HG02610 (cell line): ENCODE data around the gene RNF213.

Experiments used
- ATAC-seq: cut with Tn5 transposase; IDR thresholded peaks from one replicate; pipeline ENCODE4 v1.9.1; 2021; ENCODE audit warnings: mild to moderate bottlenecking, moderate library complexity; ENCODE audit not compliant: unreplicated experiment

RNF213 gene

DNA sequence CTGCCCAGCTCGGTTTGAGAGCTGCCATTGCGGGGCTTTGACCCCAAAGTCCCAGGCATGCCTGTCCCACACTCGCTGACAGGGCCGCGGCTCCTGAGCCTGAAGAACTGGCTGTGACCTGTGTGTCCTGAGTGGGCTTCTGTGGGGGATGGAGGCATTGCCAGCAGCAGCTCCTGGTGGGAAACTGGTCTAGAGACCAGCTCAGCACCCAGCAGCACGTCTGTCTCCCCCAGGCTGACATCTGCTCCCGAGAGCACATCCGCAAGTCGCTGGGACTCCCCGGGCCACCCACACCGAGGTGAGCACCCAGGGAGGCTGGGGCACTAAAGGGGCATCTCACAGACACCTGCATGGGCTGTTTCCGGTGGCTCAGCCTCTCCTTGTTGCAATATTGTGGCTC, 167.7 kb downstream of the RNF213 start:
- no peak for ATAC-seq

DNA sequence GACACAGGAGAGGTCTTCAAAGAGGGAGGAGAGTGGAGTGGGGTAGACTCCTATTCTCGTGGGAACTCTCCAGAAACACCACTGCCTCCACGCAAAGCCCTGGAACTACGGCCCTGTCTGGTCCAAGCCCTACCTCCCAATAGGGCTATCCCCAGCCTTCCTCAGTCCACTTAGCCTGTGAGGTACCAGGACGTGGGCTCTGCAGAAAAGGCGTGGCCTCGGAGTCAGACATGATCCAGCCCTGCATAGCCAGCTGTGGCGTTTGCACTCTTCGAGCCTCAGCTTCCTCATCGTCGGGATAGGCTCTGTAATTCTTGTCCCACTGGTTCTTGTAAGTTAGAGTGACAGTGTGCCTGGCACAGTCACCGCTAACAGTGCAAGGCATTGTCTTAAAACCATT, 168.1 kb downstream of the RNF213 start:
- no peak for ATAC-seq

DNA sequence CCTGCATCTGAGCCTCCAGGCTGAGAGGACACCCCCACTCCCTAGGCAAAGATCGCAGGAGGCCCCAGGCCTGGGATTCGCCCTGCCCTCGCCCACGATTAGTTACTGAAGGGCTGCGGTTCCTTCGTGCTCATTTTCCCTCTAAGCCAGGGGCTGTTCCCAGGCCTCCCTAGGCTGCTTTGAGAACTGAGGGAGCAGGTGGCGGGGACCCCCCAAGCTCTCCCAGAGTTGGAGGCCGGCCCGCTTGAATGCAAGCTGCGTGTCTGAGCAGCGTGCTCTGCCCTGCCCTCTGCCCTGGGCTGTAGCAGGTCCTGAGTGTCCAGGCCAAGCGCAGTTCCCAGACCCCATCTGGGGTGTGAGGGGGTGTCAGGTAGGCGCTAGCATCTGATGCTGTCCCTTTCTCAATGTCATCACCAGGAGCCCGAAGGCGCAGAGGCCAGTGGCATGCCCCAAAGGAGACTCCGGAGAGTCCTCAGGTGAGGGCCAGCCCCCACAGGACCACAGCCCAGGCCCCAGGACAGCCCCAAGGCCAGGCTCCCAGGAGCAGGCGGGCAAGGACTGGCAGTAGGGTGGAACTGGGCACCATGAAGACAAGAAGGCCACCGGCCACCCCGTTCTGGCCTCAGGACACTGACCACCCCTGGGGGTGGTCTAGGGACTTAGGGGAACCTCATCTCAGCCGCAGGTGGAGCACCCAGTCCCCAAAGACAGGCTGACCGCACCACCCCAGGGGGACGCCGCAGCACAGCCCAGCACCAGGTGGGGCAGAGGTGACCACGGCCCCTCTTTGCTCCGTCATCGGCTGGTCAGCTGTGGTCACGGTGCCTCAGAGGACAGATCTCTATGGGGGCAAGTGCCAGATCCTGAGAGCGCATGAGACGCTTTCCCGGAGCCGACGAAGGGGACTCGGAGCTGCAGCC, 169.0 kb downstream of the RNF213 start:
- ATAC-seq = no peak

DNA sequence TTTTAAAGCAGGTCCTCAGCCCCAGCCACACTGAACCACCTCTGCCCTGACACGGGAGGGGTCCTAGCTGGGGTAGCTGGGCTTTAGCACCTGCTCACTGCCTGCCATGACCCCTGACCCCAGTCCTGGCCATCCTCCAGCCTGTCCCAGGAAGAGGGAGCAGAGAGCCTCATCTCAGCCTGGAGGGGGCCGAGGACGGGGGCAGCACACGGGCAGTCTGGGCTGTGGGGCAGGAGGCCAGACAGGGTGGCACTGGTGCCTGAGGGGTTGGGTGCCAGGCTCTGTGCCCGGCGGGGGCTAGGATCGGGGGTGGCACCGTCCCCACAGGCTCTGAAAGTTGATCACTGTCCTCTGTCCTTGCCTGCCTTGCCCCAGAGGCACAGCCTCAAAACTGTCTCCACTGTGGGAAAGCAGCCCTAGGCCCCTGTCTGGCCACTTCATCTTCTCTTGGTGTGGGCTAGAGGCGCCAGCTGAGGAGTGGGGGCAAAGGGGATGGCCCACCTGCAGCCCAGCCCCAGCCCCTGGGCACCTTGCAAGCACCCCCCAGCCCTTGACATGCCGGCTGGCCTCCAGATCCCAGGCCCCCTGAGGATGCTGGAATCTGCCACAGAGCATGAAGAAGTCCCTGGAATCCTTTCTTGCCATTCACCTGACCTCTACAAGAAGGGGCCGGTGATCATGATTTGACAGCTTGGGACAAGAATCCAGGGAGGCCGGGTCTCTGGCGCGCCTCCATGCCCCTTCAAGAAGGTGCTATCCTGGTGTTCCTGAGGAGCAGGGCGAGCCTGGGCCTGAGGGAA, 170.0 kb downstream of the RNF213 start:
- no peak for ATAC-seq

DNA sequence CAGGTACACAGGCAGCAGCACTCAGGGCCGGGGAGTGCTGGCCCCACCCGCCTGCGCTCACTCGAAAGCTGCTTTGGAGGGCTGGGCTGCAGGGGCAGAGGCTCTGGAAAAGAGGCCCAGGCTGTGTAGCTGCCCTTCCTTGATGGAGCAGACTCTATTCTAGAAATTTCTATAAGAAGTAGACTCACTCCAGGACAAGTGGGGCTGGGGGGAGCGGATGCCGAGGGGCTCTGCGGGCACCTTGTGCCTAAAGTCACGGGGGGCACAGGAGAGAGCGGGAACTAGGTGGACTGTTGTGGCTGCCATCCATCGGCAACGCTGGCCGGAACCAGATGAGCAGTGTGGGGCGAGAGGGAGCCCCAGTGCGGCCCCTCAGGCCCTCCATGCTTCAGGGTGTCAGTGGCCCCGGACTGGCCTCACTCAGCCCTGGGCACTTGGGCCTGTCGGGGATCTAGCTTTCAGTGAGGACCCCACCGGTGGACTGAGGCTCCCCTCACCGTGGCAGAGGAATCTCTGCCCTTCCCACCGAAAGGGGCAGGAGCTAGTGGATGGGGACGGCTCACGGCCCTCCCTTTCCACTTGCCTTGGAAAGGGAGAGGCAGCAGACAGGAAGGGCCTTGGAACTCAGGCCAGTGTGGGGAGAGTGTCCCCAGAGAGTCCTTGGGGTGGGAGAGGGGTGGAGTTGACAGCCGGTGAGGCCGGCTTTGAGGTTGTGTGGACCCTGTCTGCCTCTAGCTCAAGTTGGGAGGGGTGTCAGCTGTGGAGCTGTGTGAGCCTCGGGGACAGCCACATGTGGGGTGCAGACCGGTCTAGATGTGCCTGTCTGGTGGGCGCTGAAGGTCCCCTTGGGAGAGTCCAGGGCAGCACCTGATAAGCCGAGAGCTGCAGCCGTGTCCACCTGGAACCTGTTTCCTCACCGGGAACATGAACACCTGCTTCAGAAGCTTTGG, 170.9 kb downstream of the RNF213 start:
- ATAC-seq = no peak

DNA sequence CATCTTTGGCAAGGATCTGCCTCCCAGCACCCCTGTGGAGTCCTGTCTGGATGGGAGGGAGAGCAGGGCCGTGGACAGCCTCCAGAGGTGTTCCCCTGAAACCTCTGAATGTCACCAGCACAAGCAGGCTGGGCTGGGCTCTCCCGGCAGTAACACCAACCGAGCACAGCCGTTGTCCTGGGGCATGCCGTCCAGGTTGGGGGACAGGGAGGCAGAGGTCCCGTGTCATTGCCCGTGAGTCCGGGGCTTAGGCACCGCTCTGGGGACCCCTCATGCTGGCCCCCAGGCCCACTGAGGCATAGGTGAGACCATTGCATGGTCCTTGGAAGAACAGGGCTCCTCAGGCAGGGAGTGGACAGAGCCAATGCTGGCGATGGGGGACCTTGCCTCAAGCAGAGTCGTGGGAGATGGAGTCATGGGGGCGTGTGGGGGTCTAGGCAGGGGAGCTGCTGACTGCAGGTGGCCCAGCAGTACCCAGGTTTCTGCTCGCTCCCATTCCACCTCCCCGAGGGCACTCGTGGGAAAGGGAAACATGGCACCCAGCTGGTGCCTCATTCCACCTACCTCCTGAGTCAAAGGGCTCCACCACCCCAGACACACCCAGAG, 171.8 kb downstream of the RNF213 start:
- no peak for ATAC-seq

DNA sequence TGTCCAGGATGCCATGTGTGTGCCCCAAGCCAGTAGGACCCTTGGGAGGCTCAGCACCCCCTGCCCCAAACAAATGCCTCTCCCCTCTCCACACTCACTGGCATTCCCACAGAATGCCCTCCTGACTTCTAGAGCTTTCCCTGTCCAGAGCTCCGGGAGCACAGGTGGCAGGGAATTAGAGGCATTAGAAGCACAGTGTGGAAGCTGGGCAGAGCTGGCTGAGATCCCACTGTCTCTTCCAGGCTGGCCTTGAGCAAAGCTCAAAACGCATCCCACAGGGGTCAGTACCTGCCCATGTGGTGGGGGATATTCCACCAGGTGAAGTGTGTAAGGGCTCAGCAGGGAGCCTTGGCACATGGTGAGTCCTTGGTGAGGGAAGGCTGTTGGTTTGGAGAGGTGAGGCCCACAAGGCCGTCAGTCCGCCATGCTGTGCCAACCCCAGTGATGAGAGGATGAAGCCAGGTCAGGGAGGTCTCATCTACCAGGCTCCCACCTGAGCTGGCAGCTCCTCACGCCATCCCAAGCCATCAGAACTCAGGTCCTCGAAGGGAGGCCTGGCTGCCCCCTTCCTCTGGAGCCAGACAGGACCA, 172.4 kb downstream of the RNF213 start:
- ATAC-seq = no peak

DNA sequence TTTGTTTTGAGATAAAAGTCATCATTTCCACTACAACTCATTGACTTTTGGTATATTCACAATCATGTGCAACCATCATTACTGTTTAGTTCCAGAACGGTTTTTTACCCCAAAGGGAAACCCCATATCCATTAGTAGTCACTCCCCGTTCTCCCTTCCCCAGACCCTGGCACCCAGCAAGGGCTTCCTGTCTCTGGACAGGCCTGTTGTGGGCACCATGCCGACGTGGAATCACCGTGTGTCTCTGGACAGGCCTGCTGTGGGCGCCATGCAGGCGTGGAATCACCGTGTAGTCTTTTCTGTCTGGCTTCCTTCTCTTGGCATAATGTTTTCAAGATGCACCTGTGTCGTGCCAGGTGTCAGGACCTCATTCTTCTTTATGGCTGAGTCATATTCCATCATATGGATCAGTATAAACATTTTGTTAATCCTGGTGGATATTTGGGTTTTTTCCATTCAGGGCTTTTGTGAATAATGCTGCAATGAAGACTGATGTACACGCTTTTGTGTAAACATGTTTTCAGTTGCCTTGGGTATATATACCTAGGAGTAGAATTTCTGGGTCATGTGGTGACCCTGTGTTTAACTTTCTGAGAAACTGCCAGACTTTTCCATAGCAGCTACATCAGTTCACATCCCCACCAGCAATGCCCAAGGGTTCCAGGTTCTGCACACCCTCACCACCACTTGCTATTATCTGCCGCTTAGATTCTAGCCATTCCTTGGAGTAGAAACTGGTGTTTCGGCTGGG, 173.4 kb downstream of the RNF213 start:
- no peak for ATAC-seq

DNA sequence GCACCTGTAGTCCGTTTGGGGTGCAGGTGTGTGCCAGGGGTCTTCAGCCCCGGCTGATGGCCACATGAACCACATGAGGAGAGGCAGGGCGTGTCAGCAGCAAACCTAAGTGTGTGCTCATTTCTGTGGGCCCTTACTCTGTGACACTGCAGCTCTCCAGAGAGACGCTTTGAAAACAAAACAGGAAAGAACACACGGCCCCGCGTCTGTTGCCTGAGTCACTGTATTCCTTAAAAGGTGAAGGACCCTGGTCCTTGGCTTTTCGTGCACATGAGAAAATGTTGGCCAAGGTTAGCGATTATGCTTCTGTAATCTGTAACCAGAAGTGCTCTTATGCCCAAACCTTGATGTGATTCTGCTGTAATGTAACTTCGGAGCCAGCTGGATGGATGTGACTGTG, 176.9 kb downstream of the RNF213 start:
- no peak for ATAC-seq

DNA sequence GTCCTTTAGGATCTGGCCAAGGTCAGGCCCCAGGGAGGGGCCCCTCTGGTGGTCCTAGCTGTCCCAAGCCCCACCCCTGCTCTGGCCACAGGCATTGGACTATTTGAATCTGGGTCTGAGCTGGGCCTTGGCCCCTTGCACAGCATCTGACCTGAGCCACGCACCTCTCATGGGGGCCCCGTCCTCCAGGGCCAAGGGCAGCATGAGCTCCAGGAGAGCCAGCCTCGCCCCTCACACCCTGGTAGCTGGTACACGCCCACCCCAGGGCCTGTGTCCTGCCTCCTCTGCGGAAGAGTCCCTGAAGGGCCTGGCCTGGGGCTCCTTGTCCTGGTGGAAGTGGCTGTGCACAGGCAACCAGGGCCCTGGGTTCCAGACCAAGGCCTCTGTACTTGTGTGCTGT, 178.2 kb downstream of the RNF213 start:
- ATAC-seq = no peak

DNA sequence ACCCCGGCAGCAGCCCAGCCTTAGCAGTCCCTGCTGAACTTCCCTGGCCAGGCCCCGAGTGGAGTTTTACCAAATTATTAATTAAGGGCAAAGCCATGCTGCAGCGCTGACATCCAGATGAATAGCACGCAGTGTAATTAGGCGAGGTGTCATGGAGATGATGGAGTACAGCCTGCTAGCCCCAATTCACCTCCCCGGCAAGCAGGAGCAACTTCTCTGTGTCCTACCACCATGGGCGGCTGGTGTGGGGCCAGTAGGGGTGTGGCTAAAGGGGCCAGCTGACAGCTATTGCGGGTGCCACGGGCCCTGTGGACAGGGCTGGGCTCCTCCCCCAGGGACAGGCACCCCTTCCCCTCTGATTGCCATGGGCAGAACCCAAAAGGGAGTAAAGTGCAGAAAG, 178.8 kb downstream of the RNF213 start:
- no peak for ATAC-seq

DNA sequence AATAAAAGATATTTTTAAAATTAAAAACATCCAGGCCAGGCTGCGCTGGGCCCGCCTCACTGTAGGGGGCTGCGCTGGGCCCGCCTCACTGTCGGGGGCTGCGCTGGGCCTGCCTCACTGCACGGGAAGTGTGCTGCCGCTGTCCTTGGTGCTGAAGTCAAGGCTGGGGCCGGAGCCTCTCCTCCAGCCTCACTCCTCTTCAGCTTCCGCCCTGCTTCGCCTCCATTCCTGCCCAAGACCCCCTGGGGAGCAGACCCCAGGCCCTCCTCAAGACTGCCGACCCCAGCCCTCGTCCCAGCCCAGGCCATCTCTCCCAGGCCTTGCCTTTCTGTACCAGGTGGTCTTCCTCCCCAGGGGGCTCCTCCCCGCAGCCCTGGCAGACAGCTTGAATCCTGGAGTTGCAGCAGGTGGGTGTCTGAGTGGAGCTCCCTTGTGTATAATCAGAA, 180.5 kb downstream of the RNF213 start:
- no peak for ATAC-seq

DNA sequence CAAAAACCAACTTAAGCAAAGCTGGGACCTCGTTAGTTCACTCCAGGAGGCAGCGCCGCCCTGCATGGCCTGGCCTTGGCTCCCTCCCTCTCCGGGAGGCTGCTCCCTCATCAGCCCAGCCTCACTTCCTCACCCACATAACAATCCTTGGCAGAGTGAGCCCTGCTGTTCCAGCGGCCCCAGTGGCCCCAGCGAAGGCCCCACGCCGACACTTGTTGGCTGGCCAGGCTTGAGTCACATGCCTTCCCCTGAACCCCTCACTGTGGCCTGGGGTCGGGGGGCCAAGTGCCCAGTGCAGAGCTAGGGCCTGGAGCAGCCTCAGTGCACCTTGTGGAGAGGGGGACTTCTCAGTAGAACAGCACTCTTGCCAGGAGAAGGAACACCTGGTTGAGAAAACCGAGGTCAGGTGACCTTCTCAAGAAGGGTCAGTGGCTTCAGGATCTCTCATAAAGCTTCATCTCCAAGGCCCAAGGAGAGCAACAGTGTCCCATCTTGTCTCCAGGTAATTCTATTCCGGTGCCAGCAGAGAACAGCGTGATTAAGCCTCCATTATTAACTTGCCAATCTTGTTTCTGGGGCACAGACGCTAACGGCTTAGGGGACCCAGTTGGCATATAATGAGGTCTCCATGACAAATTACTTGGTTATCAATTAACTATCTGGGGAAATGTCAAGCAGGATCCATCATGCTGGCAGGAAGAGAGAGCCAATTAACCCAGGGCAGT, 181.1 kb downstream of the RNF213 start:
- ATAC-seq = no peak

DNA sequence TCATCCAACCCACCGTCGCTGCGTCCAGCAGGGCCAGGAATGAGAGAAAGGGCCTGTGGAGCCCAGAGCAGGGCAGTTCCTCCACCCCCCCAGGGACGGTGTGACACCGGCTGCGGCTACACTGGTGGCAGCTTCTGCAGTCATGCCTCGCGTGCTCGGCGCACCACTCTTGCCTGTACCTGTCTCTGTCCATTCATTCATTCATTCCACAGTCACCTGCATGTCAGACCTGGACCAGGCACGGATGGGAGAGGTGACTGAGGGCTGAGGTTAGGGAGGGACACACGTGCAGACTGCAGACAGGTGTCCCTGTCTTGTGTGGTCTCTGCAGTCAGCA, 181.6 kb downstream of the RNF213 start:
- ATAC-seq = no peak

DNA sequence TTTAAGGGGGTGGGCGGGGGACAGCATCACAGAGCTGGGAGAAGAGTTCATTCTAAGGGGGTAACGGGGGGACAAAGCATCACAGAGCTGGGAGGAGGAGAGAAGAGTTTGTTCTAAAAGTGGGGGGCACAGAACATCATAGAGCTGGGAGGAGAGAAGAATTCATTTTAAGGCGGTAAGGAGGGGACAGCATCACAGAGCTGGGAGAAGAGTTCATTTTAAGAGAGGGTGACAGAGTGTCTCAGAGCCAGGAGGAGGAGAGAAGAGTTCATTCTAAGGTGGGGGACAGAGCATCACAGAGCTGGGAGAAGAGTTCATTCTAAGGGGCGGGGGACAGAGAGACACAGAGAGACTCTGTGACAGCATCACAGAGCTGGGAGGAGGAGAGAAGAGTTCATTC, 182.1 kb downstream of the RNF213 start:
- ATAC-seq = no peak

DNA sequence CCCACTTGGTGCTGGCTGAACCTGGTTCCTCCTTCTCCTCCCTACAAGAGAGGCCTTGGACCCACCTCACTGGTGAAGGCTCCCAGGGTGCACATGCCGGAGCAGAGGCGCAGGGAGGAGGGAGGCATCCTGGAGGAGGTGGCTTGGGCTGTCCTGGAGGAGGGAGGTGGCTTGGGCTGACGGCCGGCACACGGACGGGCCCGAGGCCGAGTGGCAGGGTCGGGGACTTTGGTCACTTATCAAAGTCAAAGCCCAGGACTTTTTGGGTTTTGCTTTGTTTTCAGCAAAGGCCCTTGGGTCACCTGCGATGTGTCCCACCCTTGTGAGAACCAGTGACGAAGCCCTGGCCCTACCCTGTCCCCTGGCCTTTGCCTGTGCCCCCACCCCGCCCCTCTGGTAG, 182.8 kb downstream of the RNF213 start:
- no peak for ATAC-seq

DNA sequence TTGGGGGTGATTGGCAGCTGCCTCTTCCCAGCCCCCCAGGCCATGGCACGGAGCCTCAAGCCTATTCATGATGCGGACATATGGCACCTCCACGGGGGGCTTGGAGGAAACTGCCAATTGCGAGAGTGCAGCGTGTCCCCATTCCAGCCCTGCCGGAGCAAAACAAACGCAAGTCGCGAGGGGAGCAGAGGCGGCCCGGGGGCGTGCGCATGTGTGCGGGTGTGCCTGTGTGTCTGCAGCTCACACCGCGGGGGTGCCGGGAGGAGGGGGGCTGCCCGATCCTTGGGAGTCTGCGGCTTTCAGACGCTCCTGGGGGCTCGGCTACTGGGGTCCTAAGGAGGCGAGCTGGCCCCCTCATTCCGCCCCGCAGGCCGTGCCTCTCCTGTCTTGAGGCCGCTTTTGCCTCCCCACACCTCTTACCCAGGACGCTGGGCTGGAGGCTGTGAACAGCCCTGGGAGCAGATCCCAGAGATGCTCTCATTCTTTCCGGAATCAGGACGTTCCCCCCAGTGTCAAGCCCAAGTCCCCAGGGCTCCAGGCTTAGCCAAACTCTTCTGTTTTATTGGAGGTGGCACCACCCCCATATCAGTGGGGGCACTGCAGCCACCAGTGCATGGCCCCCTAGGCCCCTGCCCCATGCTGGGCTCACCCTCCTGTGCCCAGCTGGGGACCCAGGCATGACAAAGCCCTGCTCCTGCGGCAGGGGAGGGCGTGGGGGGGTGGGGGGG, 183.4 kb downstream of the RNF213 start:
- ATAC-seq = no peak

DNA sequence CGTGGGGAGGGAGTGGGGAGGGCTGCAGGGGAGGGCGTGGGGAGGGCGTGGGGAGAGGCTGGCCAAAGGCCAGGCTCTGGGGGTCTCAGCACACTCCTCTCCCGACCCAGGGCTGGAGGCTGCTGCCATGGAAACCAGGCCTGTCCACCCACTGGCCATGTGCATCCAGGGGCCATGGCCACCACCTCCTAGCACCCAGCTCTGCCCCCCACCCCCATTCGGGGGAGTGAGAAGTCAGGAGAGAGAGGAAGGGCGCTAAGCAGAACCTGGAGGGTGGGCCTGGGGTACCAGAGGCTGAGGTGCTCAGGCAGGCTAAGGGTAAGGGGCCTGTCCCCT, 184.0 kb downstream of the RNF213 start:
- ATAC-seq = no peak
